ENCODE results near the gene EIF4EBP2.
A peak's percentile ranks its signal among the peaks of the same experiment; 100 is the strongest.

EIF4EBP2 gene, protein sequence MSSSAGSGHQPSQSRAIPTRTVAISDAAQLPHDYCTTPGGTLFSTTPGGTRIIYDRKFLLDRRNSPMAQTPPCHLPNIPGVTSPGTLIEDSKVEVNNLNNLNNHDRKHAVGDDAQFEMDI

DNA sequence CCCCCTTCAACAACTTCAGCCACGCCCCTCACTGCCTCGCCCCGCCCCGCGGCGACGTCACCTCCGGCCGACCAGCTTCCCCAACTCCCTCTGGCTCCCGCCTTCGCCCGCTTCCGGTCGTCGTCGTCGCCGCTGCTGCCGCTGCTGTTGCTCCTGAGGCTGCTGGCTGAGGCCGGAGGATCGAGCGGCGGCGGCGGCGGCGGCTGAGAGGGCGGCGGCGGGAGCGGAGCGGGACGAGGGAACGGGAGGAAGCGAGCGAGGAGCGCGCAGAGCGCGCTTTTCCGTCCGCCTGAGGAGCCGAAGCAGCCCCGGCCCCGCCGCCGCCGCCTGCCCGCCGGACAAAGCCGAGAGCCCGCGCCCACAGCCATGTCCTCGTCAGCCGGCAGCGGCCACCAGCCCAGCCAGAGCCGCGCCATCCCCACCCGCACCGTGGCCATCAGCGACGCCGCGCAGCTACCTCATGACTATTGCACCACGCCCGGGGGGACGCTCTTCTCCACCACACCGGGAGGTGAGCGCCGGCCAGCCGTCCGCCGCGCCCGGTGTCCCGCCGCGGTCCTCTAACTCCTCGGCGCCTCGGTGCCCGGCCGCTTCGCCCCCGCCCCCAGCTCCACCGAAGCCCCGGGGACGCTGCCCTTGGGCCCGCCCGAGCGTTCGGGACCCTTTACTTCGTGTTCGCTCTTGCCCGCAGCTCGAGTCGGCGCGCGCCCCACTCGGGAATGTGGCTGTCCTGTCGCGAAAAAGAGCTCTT is at the start of gene EIF4EBP2:
TSS of gene EIF4EBP2 (plus strand) at position 110 of the 751 bp plus-strand sequence. CDS start at position 367, 257 bp downstream.
- DNase-seq: peak; percentile 94

DNA sequence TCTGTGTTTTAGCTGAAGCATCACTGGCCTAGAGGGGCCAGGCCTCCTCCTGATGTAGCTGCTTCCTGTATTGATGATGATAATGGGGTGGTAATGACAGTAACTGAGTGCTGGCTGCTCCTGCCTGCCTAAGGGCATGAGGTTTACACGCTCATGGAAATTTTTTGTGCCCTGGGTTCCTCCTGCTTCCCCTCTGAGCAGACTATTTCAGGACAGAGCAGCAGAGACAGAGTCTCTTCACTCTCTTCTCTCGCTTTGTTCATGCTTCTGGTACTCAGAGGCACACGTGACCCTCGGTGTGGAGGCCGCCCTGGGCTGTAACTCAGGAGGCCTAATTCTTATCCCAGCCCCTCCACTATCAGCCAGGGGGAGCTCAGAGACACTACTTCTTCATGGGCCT is 49.4 kb upstream of the EIF4EBP2 start:
- DNase-seq: no peak

DNA sequence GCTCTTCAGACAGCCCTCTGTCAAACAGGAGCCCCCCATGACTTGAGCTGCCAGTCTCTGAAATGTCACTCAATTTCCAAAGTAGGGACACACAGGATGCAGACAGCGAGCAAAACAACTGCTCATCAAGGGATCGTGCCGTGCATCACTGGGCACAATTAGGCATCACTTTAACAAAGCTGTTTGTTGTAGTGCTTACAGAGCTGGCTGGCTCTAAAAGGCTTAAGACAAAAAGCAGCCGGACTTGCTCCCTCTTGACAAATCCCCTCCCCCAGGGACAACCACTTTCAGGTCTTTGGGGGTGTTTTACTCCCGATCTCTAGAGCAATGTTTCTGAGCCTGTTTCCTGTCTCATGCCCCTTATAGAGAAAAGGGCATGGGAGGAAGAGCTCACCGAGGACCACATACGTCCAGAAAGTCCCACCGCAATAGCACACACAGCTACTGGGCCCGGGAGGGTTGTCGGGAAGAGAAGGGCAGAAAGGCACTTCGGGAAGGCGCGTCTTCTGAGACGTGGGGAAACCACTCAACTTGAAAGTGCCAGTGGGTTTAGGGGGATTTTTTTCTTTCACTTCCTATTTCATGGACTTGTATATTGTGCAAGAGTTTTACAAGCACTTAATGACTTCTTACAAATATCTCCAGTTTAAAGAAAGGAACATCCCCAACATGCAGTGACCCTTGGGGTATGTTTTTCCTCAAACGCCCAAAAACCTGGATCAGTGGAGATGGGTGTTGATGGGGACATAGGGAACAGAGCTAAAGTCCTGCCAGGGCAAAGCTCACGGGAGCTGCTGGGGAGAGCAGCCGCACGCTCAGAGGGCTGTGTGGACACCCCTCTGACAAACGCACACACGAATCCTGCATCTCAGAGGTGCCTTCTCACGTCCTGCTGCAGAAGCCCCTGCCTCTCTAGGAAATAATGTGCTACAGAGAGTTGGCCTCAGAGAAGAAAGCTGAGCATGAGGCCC is 48.6 kb upstream of the EIF4EBP2 start:
- DNase-seq: peak; percentile 24

DNA sequence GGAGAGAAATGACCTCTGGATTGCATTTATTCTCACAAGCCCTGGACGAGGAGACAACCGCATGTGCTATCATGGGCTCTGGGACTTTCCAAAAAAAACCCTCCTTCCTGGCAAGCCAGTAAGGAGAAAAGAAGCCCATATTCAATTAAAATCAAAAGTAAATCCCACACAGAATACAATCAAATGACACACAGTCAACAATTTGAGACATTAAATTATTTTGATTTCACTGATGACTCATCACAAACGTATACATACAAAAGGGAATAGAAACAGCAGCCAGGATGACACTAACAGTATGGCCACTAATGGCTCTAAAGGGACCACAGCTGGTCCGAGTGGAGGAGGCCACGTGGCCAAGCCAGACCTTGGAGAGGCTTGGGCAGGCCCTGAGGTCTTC is 46.4 kb upstream of the EIF4EBP2 start:
- no peak for DNase-seq

DNA sequence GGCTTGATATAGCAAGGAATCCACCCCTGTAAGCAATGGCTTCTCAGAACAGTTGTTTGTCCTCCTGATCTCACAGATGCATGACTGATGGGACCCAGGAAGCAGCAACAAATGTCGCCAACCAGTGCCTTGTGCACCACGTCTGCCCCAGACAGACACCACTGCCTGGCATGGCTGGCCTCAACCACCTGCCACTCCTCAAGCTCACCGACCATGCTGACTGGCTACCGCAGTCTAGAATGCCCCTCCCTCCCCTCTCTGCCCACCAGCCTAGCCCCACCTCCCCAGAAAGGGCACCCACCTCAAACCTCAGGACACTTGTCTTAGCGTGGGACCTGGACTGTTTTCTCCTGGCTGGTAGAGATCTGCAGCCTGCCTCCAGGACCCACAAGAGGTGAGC is 45.5 kb upstream of the EIF4EBP2 start:
- DNase-seq: no peak

DNA sequence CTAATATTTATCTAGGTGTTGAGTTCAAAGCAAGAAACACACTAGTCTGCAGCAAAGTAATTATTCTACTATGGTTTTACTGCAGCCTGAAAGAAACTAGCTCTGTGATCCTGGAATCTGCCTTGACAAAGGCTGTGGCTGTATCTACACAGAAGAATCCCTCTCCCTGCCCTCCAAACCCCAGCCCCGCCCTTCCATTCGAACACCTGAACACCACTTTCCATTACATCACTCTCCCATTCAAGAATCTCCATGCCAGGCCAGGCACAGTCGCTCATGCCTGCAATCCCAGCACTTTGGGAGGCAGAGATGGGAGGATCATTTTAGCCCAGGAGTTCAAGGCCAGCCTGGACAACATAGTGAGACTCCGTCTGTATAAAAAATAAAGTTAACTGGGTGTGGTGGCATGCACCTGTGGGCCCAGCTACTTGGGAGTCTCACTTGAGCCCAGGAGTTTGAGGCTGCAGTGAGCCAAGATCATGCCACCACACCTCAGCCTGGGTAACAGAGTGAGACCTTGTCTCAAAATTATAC is 44.9 kb upstream of the EIF4EBP2 start:
- no peak for DNase-seq

DNA sequence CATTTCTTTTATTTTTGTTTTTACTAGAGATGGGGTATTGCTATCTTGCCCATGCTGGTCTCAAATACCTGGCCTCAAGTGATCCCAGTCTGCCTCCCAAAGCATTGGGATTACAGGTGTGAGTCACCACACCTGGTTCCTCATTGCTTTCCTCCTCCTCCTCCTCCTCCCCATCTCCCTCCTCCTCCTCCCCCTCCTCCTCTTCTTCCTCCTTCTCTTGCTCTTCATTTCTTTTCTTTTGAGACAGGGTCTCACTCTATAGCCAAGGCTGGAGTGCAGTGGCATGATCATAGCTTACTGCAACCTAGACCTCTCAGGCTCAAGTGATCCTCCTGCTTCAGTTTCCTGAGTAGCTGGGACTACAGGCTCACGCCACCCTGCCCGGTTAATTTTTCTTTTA is 43.7 kb upstream of the EIF4EBP2 start:
- DNase-seq: no peak

DNA sequence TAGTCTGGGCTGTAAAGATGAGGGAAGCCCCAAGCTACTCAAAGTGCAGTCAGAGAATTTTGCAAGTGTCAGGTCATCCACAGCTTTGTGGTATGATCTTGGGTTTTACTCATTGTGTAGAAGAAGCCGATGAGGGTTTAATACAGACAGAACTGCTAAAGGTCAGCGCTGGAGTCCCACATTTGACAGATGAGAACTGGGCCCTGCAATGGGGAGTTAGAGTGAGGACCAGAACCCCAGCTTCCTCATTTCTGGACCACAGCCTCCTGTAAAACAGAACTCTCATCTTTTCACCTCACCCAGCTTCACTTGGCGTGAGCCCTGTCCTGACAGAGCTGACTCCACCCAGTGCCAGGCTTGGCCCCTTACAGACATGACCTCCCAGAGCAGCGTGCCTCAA is 41.6 kb upstream of the EIF4EBP2 start:
- DNase-seq: no peak

DNA sequence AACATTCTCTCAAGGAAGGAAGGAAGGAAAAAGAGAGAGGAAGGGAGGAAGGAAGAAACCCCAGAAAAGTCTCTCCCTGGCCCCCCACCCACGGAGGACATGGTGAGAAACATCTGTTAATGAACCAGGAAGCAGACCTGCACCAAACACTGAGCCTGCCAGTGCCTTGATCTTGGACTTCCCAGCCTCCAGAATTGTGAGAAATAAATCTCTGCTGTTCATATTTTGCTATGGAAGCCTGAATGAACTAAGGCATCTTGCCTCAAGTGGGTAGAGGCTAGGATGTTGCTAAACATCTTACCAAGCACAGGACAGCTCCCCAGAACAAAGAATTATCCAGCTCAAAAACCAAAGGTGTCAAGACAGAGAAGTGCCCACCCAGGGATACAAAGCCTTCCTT is 40.7 kb upstream of the EIF4EBP2 start:
- DNase-seq: no peak

DNA sequence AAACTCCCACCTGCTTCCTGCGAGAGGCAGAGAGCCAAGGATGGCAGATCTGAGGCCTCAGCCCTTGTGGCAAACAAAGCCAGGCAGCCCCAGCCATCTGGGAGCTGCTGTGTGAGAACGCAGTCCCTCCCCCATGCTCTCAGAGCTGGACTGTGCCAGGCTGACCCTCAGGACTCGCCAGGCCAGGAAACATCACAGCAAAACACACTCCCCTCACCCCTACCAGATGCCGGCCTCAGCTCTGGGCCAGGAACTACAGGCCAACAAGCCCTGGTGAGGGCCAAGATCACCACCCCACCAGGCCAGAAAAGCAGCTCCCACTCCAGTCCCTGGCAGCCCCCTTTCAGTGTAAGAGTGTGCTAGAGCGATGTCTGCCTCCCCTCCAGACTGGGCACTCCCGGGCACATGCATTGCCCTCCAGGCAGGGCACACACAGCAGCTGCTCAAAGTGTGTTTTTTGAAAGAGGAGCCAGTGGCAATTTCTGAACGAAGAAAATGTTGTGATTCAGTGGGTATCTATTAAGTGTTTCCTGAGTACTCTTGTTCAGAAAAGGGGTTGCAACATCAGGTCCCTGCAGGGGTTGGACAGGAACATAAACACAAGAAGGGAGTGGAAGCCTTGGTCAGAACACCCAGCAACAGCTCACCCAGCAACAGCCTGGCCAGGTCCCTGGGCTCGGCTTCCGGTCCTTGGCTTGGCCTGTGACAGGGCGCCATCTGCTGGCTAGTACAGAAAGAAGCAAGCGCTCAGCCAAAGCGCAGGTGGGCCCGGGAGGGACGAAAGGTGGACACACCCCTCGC is 39.8 kb upstream of the EIF4EBP2 start:
- DNase-seq: peak; percentile 83

DNA sequence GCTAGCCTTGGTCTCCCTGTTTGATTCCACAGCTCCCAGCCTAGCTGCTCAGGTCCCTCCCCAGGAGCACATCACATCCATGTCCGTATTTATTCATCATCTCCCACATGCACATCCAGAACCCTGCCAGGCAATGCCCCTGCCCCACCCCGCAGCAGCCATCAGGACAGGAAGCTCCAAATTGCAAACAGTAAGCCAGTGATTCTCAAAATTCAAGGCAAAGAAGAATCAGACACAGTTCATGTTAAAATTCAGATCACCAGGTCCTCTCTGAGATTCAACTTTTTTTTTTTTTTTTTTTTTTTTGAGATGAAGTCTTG is 39.2 kb upstream of the EIF4EBP2 start:
- DNase-seq: no peak

DNA sequence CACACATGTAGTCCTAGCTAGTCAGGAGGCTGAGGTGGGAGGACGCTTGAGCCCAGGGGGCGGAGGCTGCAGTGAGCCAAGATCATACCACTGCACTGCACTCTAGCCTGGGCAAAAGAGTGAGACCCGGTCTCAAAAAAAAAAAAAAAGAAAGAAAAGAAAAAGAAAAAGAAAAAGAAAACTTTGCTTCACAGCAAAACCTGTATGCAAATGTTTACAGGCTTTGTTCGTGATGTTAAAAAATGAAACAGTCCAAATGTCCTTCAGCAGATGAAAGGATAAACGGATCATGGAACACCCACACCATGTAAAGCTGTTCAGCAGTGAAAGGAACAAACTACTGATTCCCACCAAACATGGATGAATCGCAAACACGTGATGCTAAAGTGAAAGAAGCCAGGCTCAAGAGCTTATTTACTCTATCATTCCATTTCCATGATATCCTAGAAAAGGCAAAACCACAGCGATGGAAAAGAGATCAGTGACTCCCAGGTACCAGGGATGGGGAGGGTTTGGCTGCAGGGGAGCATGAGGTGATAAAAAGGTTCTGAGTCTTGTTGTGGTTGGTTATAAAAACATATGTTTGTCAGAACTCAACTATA is 36.6 kb upstream of the EIF4EBP2 start:
- no peak for DNase-seq

DNA sequence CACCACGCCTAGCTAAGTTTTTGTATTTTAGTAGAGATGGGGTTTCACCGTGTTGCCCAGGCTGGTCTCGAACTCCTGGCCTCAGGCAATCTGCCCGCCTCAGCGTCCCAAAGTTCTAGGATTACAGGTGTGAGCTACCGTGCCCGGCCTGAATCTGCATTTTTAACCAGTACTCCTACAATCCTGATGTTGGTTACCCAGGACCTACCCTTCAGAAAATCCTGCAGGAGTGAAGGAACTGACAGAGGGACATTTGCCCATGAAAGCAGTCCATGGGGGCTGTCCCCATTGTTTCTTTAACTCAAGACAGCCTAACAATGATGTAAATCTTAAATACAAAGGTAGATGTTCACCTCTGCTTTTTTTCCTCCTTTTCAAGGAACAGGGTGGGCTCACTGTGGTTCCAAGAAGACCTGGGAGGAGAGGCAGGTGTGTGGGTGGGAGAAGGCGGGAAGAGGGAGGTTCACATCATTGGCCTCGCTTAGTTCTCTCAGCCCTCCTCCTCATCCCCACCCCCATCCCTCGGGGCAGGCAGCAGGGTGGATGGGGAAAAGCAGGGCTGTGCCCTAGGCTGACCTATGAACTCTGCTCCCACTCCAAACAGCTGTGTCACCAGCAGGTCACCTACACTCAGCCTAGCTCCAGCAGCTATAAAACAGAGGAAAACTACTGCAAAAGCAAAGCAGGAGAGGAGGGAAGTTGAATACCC is 35.0 kb upstream of the EIF4EBP2 start:
- DNase-seq: no peak

DNA sequence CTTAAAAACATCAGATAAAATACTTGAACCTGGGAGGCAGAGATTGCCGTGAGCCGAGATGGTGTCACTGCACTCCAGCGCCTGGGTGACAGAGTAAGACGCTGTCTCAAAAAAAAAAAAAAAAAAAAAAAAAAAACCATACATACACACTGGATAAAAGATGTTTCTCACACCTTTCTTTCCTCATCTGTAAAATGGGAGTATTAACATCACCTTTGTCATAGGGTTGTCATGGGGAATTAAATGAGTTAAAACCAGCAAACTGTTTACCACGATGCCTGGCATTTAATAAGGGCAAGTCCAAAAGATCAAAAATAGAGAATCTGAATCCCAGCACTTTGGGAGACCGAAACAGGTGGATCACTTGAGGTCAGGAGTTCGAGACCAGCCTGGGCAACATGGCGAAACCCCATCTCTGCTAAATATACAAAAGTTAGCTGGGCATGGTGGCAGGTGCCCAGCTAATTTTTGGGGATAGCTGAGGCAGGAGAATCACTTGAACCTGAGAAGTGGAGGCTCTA is 34.4 kb upstream of the EIF4EBP2 start:
- no peak for DNase-seq

DNA sequence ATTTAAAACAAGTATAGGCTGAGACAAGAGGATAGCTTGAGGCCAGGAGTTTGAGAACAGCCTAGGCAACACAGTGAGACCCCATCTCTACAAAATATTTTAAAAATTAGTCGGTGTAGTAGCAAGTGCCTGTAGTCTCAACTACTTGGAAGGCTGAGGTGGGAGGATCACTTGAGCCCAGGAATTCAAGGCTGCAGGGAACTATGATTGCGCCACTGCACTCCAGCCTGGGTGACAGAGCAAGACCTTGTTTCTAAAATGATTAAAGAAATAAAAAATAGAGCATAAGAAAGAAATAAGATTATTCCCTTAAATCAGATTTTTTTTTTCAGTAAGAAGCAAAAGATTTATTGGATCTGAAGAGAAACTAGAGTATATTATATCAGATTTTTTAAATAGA is 33.2 kb upstream of the EIF4EBP2 start:
- no peak for DNase-seq

DNA sequence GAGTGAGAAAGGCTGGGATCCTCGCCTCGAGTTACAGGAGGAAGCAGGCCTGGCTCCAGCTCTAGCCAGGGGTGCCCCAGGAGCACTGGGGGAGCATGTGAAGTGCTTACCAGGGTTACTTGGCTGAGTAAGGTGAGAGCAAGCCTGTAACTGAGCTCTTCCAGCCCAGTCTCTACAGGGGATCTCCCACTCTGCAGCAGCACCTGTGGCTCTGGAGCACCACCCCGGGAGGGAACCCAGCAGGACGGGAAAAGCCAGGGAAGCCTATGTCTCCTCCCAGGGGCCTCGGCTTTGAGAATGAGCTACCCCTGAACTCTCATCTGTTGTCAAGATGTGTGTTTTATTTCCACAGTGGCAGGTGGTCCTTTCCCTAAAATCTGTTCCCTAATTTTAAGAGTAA is 32.1 kb upstream of the EIF4EBP2 start:
- DNase-seq: no peak

DNA sequence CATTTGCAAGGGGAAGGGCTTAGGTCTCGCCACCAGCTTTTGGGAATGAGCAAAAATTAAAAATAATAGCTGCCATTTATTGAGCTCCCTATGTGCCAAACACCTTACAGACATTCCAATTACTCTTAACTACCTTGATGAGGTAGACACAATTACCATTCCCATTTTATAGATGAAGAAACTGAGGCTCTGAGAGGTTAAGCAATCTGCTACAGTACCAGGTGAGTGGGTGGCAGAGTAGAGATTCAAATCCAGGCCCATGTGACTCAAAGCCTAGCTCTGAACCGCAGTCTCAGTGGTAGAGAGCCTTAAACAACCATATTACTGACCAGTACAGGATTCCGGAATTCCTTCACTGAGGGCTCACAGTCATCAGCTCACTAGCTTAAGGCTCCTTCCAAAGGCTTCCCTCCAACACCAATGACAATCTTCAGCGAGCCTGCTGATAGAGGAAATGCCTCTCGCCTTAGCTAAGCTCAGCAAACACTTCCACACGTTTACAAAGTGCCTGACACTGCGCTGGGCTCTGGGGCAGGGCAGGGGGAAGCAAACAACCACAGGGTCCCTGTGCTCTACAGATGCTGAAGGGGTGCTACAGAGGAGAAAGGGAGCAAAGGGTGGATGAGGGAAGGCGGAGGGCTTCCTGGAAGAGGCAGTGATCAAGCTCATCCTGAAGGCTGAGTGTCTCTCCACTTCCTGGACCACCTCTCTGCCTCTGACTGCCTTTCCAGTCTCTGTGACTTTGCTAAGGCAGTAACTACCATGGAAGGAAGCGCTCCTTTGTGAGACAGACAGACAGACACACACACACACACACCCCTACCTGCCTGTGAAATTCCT is 28.9 kb upstream of the EIF4EBP2 start:
- DNase-seq: no peak

DNA sequence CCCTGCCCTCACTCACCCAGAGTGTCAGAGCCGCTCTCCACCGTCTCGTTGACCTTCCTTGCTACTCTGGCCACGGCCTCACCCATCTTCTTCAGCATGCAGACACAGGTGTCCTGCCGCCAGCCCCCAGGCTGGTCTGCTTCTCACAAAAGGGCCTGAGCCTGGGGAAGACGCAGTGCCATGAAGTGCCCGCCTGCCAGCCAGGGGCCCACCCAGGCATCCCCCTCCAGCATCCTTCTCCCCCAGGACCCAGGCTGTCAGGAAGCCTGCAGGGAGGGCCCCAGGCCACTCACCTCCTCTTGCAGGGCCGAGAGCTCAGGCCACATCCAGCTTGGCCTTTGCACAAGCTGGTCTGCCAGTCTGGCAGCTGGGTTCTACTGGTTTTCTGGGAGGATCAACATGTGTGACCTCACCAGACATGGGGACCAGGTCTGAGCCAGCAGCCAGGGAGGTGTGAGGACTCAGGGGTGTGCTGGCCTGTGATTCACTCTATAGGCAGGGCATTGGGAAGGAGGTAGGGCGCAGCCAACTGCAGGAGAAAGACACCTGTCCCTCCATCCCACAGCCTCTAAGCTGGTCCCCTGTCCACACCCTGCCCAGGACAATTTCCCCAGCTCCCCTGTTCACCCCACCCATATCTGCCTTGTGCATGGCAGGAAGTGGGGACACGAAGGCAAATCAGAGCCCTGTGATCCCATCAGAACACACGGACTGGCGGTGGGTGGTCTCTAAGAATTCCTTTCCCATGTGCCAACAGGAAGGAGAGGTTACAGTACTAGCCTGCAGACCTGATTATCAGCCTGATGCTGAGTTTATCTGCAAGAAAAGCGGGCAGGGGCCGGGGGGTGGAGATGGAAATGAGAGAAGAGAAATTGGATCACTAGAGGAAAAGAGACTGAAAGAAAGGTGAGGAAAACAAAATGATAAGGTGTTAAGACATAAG is 27.2 kb upstream of the EIF4EBP2 start:
- DNase-seq: no peak

DNA sequence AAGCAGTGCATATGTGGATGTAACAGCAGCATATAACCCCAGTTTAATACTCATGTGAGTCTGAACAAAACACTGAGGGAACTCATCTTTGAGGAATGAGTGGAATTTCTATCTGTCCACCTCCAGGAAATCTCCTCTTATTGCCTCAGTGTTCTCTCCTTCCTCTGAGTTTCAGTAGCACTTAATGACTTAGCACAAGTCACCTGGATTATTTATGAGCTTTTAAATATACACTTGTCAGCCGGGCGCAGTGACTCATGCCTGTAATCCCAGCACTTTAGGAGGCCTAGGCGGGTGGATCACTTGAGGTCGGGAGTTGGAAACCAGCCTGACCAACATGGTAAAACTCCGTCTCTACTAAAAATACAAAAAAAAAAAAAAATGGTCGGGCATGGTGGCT is 25.8 kb upstream of the EIF4EBP2 start:
- no peak for DNase-seq

All from CD4-positive, alpha-beta T cell treated with Interleukin-4 for 4 hours (primary cell).